Heart left ventricle (tissue), 16 donors: ENCODE results near the gene KIF13A. TPM values are rescaled to one million over a fixed set of nuclear protein-coding genes. Genes with fewer than 3 reads are reported as not detected.

ENCODE experiments used
- ATAC-seq, 4 donors: fragments of 200-7000 bp; cut with Tn5 transposase; one replicate each; pipeline ENCODE4 v1.9.1; 2020 to 2022; ENCODE audit warnings: moderate library complexity in 4 of 4, mild to moderate bottlenecking in 3 of 4, moderate number of reproducible peaks in 1 of 4
- DNase-seq, 5 donors: peaks; one replicate each; pipeline ENCODE4 v3.0.0-alpha.2; 2020
- H3K27ac ChIP-seq, 12 donors: fragments of 200-600 bp; sonication (generic) in 4 of 12; one replicate each; pipeline versions ENCODE4 v1.5.0 to v1.8.0; 2016 to 2022; ENCODE audit warnings: mild to moderate bottlenecking in 2 of 12
- H3K27me3 ChIP-seq, 9 donors: fragments of 200-600 bp; sonication (generic) in 2 of 9; one replicate each; pipeline versions ENCODE4 v1.5.1 to v1.8.0; 2016 to 2022; ENCODE audit warnings: mild to moderate bottlenecking in 3 of 9
- H3K36me3 ChIP-seq, 9 donors: fragments of 200-600 bp; sonication (generic) in 2 of 9; one replicate each; pipeline versions ENCODE4 v1.5.0 to v1.8.0; 2018 to 2022; ENCODE audit warnings: mild to moderate bottlenecking in 2 of 9
- H3K4me1 ChIP-seq, 12 donors: fragments of 200-600 bp; sonication (generic) in 4 of 12; one replicate each; pipeline versions ENCODE4 v1.5.0 to v1.8.0; 2016 to 2022; ENCODE audit warnings: mild to moderate bottlenecking in 3 of 12
- H3K4me3 ChIP-seq, 12 donors: fragments of 200-600 bp; sonication (generic) in 4 of 12; one replicate each; pipeline versions ENCODE4 v1.5.0 to v1.8.0; 2017 to 2022; ENCODE audit warnings: mild to moderate bottlenecking in 9 of 12, moderate library complexity in 4 of 12
- H3K9me3 ChIP-seq, 12 donors: fragments of 200-600 bp; sonication (generic) in 4 of 12; one replicate each; pipeline versions ENCODE4 v1.5.0 to v1.8.0; 2016 to 2022; ENCODE audit warnings: mild to moderate bottlenecking in 1 of 12
- POLR2A ChIP-seq, 2 donors: fragments of 450-650 bp; IDR thresholded peaks; one replicate each; pipeline ENCODE4 v1.6.1; 2017; ENCODE audit warnings: antibody characterized with exemption in 2 of 2, mild to moderate bottlenecking in 2 of 2, moderate library complexity in 2 of 2
- WGBS, 4 donors: extraction: QIAGEN DNeasy Blood & Tissue Kit in 2 of 4; methylation state at CpG; one replicate each; pipeline versions ENCODE4 v1.1.5 to v1.1.7; 2013 to 2018; 5-methylcytosine and 5-hydroxymethylcytosine counted together
- intact Hi-C, 10 donors: fragments of 100-400 bp; cut with DNase I; formaldehyde crosslinking; loops; one replicate each; pipeline versions ENCODE4 v1.11.1 to v1.14.2; 2022
- polyA plus RNA-seq, 2 donors: library from polyadenylated mRNA; stranded (reverse); fragments of 200-250 nt; gene quantifications; one replicate each; pipeline ENCODE4 v1.2.3, GENCODE V29; 2013
- total RNA-seq, 9 donors: library from RNA; depleted of rRNA in 2 of 9; stranded (reverse); fragments of >200 nt in 2 of 9; fragmentation: NEBNext Ultra II Directional in 3 of 9; extraction: Animal tissue kit (Norgen Biotek cat#: 25700) in 3 of 9; gene quantifications; one replicate each; pipeline versions ENCODE4 v1.1.0 to v1.2.4, GENCODE V29; 2016 to 2023
- TF ChIP-seq, protein P1 (sequence below), 12 donors: fragments of 200-600 bp; sonication (generic) in 4 of 12; IDR thresholded peaks; one replicate each; pipeline versions ENCODE4 v1.5.0 to v1.8.0; 2018 to 2022; ENCODE audit warnings: antibody characterized with exemption in 12 of 12, mild to moderate bottlenecking in 5 of 12
- donor health status: ischemic (EF 13 %, LVEDD 7.1; RV severe dilation, severe dysfunction).
- donor health status: healthy with polysubstance abuse.
- donor health status: DM: no; HTN: yes; CAD: no.
- donor health status: DM: no; HTN: no; CAD: no.
- donor health status: ischemic (EF 25% LVEDD 6.9; RV normal size, moderate dysfunction).
- donor health status: ischemic (EF 25% LVEDD 5.7; RV mildly dilated, moderate dysfunction).
- donor health status: healthy.
- donor health status: DM: yes; HTN: yes; CAD: no.
- donor health status: ischemic (EF 35%, LVEDD 5.7; RV mildly dilated, moderate dysfunction).
- donor health status: nonischemic (EF 11% LVEDD 7.7; RV severe dilation, severe dysfunction).
- donor health status: DM: yes; HTN: yes; CAD: no.
- donor health status: PGD.
- donor health status: ischemic (EF 29% LVEDD 5.4; RV normal size, mild dysfunction).
- donor health status: nonischemic (EF 23%, LVEDD 6.1; RV moderate dilation, normal function).

Gene KIF13A
- total and polyA plus RNA-seq, 11 donors = 17.1 to 148 (median 72.2) TPM

DNA sequence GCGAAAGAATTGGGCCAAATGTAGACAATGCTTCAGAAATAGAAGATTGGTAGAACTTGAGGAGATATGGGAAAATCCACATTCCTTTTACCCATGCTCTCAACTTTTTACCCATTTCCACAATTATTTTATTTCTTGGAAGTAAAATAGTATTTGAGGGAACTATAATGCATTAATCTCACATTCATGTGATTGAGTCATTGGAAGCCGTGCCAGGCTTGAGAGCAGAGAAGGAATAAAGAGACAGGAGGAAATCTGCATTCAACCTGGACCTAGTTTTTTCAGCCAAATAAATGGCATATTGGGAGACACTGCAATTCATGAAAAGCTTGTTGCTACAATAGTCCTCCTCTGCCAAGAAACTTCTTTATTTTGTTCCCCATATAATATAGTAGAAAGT lies 278.0 kb downstream of the KIF13A start:
- H3K9me3 ChIP-seq = no peaks in the 10 kb centered on the region
- H3K4me1 ChIP-seq = peaks cover 0 to 23% (median 6%) of the 10 kb centered on the region in 12 donors
- DNase-seq = no peak
- 92 to 96% (median 94%) methylated on average over 2 of the region's 2 CpGs for WGBS, 4 donors
- TF ChIP-seq POLR2A (IDR thresholded peaks at IDR 0.05) = no peak
- TF ChIP-seq, protein P1, sequence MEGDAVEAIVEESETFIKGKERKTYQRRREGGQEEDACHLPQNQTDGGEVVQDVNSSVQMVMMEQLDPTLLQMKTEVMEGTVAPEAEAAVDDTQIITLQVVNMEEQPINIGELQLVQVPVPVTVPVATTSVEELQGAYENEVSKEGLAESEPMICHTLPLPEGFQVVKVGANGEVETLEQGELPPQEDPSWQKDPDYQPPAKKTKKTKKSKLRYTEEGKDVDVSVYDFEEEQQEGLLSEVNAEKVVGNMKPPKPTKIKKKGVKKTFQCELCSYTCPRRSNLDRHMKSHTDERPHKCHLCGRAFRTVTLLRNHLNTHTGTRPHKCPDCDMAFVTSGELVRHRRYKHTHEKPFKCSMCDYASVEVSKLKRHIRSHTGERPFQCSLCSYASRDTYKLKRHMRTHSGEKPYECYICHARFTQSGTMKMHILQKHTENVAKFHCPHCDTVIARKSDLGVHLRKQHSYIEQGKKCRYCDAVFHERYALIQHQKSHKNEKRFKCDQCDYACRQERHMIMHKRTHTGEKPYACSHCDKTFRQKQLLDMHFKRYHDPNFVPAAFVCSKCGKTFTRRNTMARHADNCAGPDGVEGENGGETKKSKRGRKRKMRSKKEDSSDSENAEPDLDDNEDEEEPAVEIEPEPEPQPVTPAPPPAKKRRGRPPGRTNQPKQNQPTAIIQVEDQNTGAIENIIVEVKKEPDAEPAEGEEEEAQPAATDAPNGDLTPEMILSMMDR (IDR thresholded peaks at IDR 0.05) = no peak
- no peak for ATAC-seq
- intact Hi-C loops = loop anchor here in 5 of 10 donors (5.0 to 10.0 kb wide), 3 partner anchors 105 to 275 kb away; partner anchors contain the start of genes FAM8A1 (in 4 of the 5) and KIF13A (in 1 of the 5)
- no peak overlapping the region for H3K27ac ChIP-seq
- H3K27me3 ChIP-seq = no peaks in the 10 kb centered on the region
- H3K4me3 ChIP-seq = no peak overlapping the region
- H3K36me3 ChIP-seq = no peaks in the 10 kb centered on the region

Other genes starting within 250 kb of the KIF13A start
- gene NHLRC1, start 135.0 kb upstream of the KIF13A start, total RNA-seq = 1 to 10 TPM in 6 of 9 donors, under 1 TPM in 3; 0.56 to 2.6 (median 1.3) TPM
- gene NHLRC1, start 135.0 kb upstream of the KIF13A start, polyA plus RNA-seq = 1 to 10 TPM; 1.0 to 1.3 TPM
- 10 to 100 TPM in 8 of 9 donors, 1 to 10 TPM in 1; 7.1 to 15.0 (median 13.7) TPM for gene TPMT, start 167.4 kb upstream of the KIF13A start, total RNA-seq
- 10 to 100 TPM; 13.2 to 22.5 TPM for gene TPMT, start 167.4 kb upstream of the KIF13A start, polyA plus RNA-seq
- gene KDM1B, start 167.8 kb upstream of the KIF13A start, total RNA-seq = 10 to 100 TPM; 10.0 to 21.8 (median 15.8) TPM
- gene KDM1B, start 167.8 kb upstream of the KIF13A start, polyA plus RNA-seq = 10 to 100 TPM in 1 of 2 donors, 1 to 10 TPM in 1; 2.1 to 13.6 TPM